SU-DHL-6 (cell line): Measurements from ENCODE around the gene PRKAG1.

Experiments
- H2AFZ ChIP-seq: fragments of 200-600 bp; sonication (generic); 2 replicates; pipeline ENCODE4 v1.6.1; 2014; ENCODE audit warnings: low read depth, mild to moderate bottlenecking, moderate library complexity, mixed read lengths, antibody characterized with exemption, low read length; ENCODE audit not compliant: severe bottlenecking
- H3F3A ChIP-seq: fragments of 200-600 bp; shearing (Covaris generic); 2 replicates; pipeline ENCODE4 v1.6.0; 2016; ENCODE audit warnings: antibody characterized with exemption, mild to moderate bottlenecking; ENCODE audit not compliant: insufficient read depth
- H3K27ac ChIP-seq: fragments of 200-600 bp; sonication (generic); 2 replicates; pipeline ENCODE4 v1.5.1; 2016; ENCODE audit warnings: low read depth, mild to moderate bottlenecking, low read length, moderate library complexity, mixed read lengths
- H3K27me3 ChIP-seq: fragments of 200-600 bp; sonication (generic), shearing (Covaris generic); 2 replicates; pipeline ENCODE4 v1.6.0; 2014; ENCODE audit warnings: mild to moderate bottlenecking, low read length
- H3K36me3 ChIP-seq: fragments of 200-600 bp; sonication (generic); 2 replicates; pipeline ENCODE4 v1.6.1; 2014; ENCODE audit warnings: mild to moderate bottlenecking, low read length, mixed read lengths
- H3K4me2 ChIP-seq: fragments of 300-600, 200-600 bp; shearing (Covaris generic), sonication (generic); 2 replicates; pipeline ENCODE4 v1.6.0; 2014; ENCODE audit warnings: low read length, low read depth, mild to moderate bottlenecking; ENCODE audit not compliant: poor library complexity, severe bottlenecking
- H3K4me3 ChIP-seq: fragments of 200-600 bp; sonication (generic); 2 replicates; pipeline ENCODE4 v1.5.1; 2014; ENCODE audit warnings: antibody characterized with exemption, low read length, mild to moderate bottlenecking, mixed read lengths; ENCODE audit not compliant: insufficient read depth, poor library complexity, severe bottlenecking
- H3K79me2 ChIP-seq: fragments of 200-600 bp; sonication (generic); 2 replicates; pipeline ENCODE4 v1.6.1; 2014; ENCODE audit warnings: mild to moderate bottlenecking, low read length, moderate library complexity; ENCODE audit not compliant: insufficient read depth
- H3K9ac ChIP-seq: fragments of 200-600 bp; sonication (generic); 2 replicates; pipeline ENCODE4 v1.7.0; 2014; ENCODE audit warnings: mild to moderate bottlenecking, low read length
- H3K9me2 ChIP-seq: fragments of 200-600 bp; sonication (generic); replicated peaks from 2 replicates; pipeline ENCODE4 v1.6.1; 2014; ENCODE audit warnings: low read length; ENCODE audit not compliant: insufficient read depth
- H3K9me3 ChIP-seq: fragments of 200-600 bp; sonication (generic); 2 replicates; pipeline ENCODE4 v1.6.1; 2014; ENCODE audit warnings: low read length, mixed read lengths; ENCODE audit not compliant: insufficient read depth
- H4K20me1 ChIP-seq: fragments of 200-600 bp; sonication (generic); 2 replicates; pipeline ENCODE4 v1.6.1; 2014; ENCODE audit warnings: low read depth, mild to moderate bottlenecking, antibody characterized with exemption, low read length, moderate library complexity, mixed read lengths
- CTCF ChIP-seq: fragments of 200-600 bp; sonication (generic); IDR thresholded peaks from one replicate; pipeline ENCODE4 v1.5.1; 2017; ENCODE audit warnings: antibody characterized with exemption, mild to moderate bottlenecking, low read length, moderate library complexity; ENCODE audit not compliant: insufficient read depth, poor library complexity, severe bottlenecking
- EZH2phosphoT487 ChIP-seq: fragments of 200-600 bp; sonication (generic), shearing (Covaris generic); conservative IDR thresholded peaks from 2 replicates; pipeline ENCODE4 v1.6.1; 2018; ENCODE audit warnings: mild to moderate bottlenecking, antibody characterized with exemption, low read length, moderate library complexity, mixed read lengths

PRKAG1 gene

GRCh38 chr12:49019120-49019430 lies 499 bp upstream of the PRKAG1 start:
- no peaks in the 10 kb centered on the region for H3K36me3 ChIP-seq
- peaks cover 19% of the 10 kb centered on the region for H3F3A ChIP-seq
- H3K4me3 ChIP-seq = peak overlapping the region; percentile 71
- H3K4me2 ChIP-seq = peak overlapping the region; percentile 86
- no peaks in the 10 kb centered on the region for H3K9me2 ChIP-seq
- no peaks in the 10 kb centered on the region for H4K20me1 ChIP-seq
- peaks cover 8% of the 10 kb centered on the region; the same call in 1 of the 2 replicates for H3K79me2 ChIP-seq
- TF ChIP-seq EZH2phosphoT487 (no peak), CTCF (no peak)
- no peaks in the 10 kb centered on the region for H3K9me3 ChIP-seq
- H3K27ac ChIP-seq = peak overlapping the region; percentile 86
- H3K27me3 ChIP-seq = no peaks in the 10 kb centered on the region
- peak overlapping the region; percentile 75 for H2AFZ ChIP-seq
- H3K9ac ChIP-seq = peak overlapping the region; percentile 82

GRCh38 chr12:49017891-49018260 lies 700 bp downstream of the PRKAG1 start:
- Histone ChIP-seq H2AFZ (no peak overlapping the region), H3K27me3 (no peaks in the 10 kb centered on the region), H3K9me3 (no peaks in the 10 kb centered on the region)

GRCh38 chr12:49015196-49015595 lies 3.4 kb downstream of the PRKAG1 start:
- Histone ChIP-seq H2AFZ (no peak overlapping the region), H3K79me2 (peaks cover 8% of the 10 kb centered on the region; the same call in 1 of the 2 replicates), H3K9me3 (no peaks in the 10 kb centered on the region), H3K36me3 (no peaks in the 10 kb centered on the region), H3F3A (peaks cover 11% of the 10 kb centered on the region), H3K9me2 (no peaks in the 10 kb centered on the region), H3K4me3 (no peak overlapping the region), H3K4me2 (no peak overlapping the region), H3K9ac (no peak overlapping the region), H3K27me3 (no peaks in the 10 kb centered on the region), H3K27ac (no peak overlapping the region), H4K20me1 (no peaks in the 10 kb centered on the region)
- TF ChIP-seq CTCF (no peak), EZH2phosphoT487 (no peak)

More at GRCh38 chr12:49017891-49018260, 700 bp downstream of the PRKAG1 start:
- H3K27ac ChIP-seq = peak overlapping the region; percentile 86
- peak overlapping the region; percentile 71 for H3K4me3 ChIP-seq
- TF ChIP-seq EZH2phosphoT487 (no peak), CTCF (no peak)
- peaks cover 11% of the 10 kb centered on the region for H3F3A ChIP-seq
- H3K36me3 ChIP-seq = no peaks in the 10 kb centered on the region
- peak overlapping the region; percentile 86 for H3K4me2 ChIP-seq
- H3K79me2 ChIP-seq = peaks cover 8% of the 10 kb centered on the region; the same call in 1 of the 2 replicates
- no peaks in the 10 kb centered on the region for H4K20me1 ChIP-seq
- peak overlapping the region; percentile 82 for H3K9ac ChIP-seq
- H3K9me2 ChIP-seq = no peaks in the 10 kb centered on the region

GRCh38 chr12:49014547-49014946 lies 4.0 kb downstream of the PRKAG1 start:
- no peak overlapping the region for H3K9ac ChIP-seq
- H3K27ac ChIP-seq = no peak overlapping the region
- TF ChIP-seq CTCF = no peak
- TF ChIP-seq EZH2phosphoT487 = no peak
- no peaks in the 10 kb centered on the region for H3K9me2 ChIP-seq
- H4K20me1 ChIP-seq = no peaks in the 10 kb centered on the region
- H3K36me3 ChIP-seq = no peaks in the 10 kb centered on the region
- H3K4me2 ChIP-seq = no peak overlapping the region
- H3K79me2 ChIP-seq = peaks cover 8% of the 10 kb centered on the region; the same call in 1 of the 2 replicates
- peaks cover 8% of the 10 kb centered on the region for H3F3A ChIP-seq
- H3K4me3 ChIP-seq = no peak overlapping the region
- no peaks in the 10 kb centered on the region for H3K9me3 ChIP-seq
- H3K27me3 ChIP-seq = no peaks in the 10 kb centered on the region
- H2AFZ ChIP-seq = no peak overlapping the region
